Measurements from ENCODE around the gene TSPAN1. TPM values are rescaled to one million over a fixed set of nuclear protein-coding genes. Genes with fewer than 3 reads are reported as not detected.

TSPAN1 gene
- total RNA-seq, 1 donor from 2014 or later, result not detected

GRCh38 chr1:46187106-46187869, 12.4 kb downstream of the TSPAN1 start:
- no peak for ATAC-seq (ENCODE audit: low read depth)
- ChIA-PET CTCF (no interaction called here), POLR2A (no interaction called here)
- Mint-ChIP-seq H3K4me3 (no peak overlapping the region), H3K9me3 (no peaks in the 10 kb centered on the region), H3K36me3 (ENCODE audit: low read depth) (peaks cover 34% of the 10 kb centered on the region), H3K4me1 (peaks cover 9% of the 10 kb centered on the region), H3K27ac (no peak overlapping the region), H3K27me3 (no peaks in the 10 kb centered on the region)
- DNase-seq, result no peak
- intact Hi-C loops (cut with micrococcal nuclease), result no loop called here
- TF ChIP-seq, protein P1, sequence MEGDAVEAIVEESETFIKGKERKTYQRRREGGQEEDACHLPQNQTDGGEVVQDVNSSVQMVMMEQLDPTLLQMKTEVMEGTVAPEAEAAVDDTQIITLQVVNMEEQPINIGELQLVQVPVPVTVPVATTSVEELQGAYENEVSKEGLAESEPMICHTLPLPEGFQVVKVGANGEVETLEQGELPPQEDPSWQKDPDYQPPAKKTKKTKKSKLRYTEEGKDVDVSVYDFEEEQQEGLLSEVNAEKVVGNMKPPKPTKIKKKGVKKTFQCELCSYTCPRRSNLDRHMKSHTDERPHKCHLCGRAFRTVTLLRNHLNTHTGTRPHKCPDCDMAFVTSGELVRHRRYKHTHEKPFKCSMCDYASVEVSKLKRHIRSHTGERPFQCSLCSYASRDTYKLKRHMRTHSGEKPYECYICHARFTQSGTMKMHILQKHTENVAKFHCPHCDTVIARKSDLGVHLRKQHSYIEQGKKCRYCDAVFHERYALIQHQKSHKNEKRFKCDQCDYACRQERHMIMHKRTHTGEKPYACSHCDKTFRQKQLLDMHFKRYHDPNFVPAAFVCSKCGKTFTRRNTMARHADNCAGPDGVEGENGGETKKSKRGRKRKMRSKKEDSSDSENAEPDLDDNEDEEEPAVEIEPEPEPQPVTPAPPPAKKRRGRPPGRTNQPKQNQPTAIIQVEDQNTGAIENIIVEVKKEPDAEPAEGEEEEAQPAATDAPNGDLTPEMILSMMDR (IDR thresholded peaks at IDR 0.05), result no peak

- Mint-ChIP-seq H3K36me3 (ENCODE audit: low read depth) (peaks cover 46% of the 10 kb centered on the region), H3K27ac (no peak overlapping the region), H3K4me1 (peaks cover 9% of the 10 kb centered on the region), H3K4me3 (no peak overlapping the region), H3K9me3 (no peaks in the 10 kb centered on the region), H3K27me3 (no peaks in the 10 kb centered on the region)
- ChIA-PET CTCF (no interaction called here), POLR2A (no interaction called here)
- TF ChIP-seq, protein P1 (IDR thresholded peaks at IDR 0.05), result no peak
- DNase-seq (no peak), ATAC-seq (ENCODE audit: low read depth) (no peak)
- intact Hi-C loops (cut with micrococcal nuclease), result no loop called here
These were observed 13.6 kb downstream of the TSPAN1 start for GRCh38 chr1:46188295-46189030.

GRCh38 chr1:46190539-46190938, 15.7 kb downstream of the TSPAN1 start:
- ATAC-seq (ENCODE audit: low read depth) (no peak), DNase-seq (no peak)
- TF ChIP-seq, protein P1 (IDR thresholded peaks at IDR 0.05), result no peak
- H3K9me3 Mint-ChIP-seq, result no peaks in the 10 kb centered on the region
- POLR2A ChIA-PET, result no interaction called here
- CTCF ChIA-PET, result no interaction called here
- intact Hi-C loops (cut with micrococcal nuclease), result no loop called here
- no peak overlapping the region for H3K27ac Mint-ChIP-seq
- H3K4me1 Mint-ChIP-seq, result no peaks in the 10 kb centered on the region
- no peak overlapping the region for H3K4me3 Mint-ChIP-seq
- peaks cover 59% of the 10 kb centered on the region for H3K36me3 Mint-ChIP-seq (ENCODE audit: low read depth)
- H3K27me3 Mint-ChIP-seq, result no peaks in the 10 kb centered on the region

GRCh38 chr1:46191033-46191701, 16.3 kb downstream of the TSPAN1 start:
- no peak overlapping the region for H3K27ac Mint-ChIP-seq
- ChIA-PET POLR2A (interaction anchor here (0.6 kb wide), 1 partner anchor 112 kb away, joined by 3 read pairs; the partner anchor contains the start of genes LRRC41 and UQCRH), CTCF (no interaction called here)
- H3K27me3 Mint-ChIP-seq, result no peaks in the 10 kb centered on the region
- H3K36me3 Mint-ChIP-seq (ENCODE audit: low read depth), result peaks cover 61% of the 10 kb centered on the region
- TF ChIP-seq, protein P1 (IDR thresholded peaks at IDR 0.05), result no peak
- DNase-seq (no peak), ATAC-seq (ENCODE audit: low read depth) (no peak)
- intact Hi-C loops (cut with micrococcal nuclease), result no loop called here
- no peaks in the 10 kb centered on the region for H3K9me3 Mint-ChIP-seq
- H3K4me3 Mint-ChIP-seq, result no peak overlapping the region
- no peaks in the 10 kb centered on the region for H3K4me1 Mint-ChIP-seq

DNA sequence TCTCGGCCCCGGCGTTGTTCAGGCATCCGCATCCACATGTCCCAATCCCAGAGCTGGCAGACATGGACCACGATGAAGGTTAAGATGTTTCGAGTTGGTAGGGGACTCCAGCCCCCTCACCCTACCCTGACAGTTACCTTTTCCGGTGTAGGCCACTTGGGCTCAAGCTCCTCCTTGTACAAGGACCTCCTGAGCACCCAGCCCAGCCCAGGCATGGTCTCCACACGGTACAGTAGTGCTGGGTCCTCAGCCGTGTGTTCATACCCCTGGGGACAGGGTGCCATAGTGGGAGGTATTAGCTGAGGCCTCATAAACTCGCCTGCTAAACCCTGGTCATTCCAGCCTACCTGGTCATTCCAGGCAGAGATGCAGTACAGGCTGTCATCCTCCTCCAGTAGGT, 17.3 kb downstream of the TSPAN1 start:
- Mint-ChIP-seq H3K27me3 (no peaks in the 10 kb centered on the region), H3K4me1 (peaks cover 4% of the 10 kb centered on the region), H3K4me3 (no peak overlapping the region), H3K36me3 (ENCODE audit: low read depth) (peaks cover 63% of the 10 kb centered on the region), H3K27ac (no peak overlapping the region), H3K9me3 (no peaks in the 10 kb centered on the region)
- ChIA-PET CTCF (no interaction called here), POLR2A (no interaction called here)
- intact Hi-C loops (cut with micrococcal nuclease), result no loop called here
- no peak for DNase-seq
- no peak for ATAC-seq (ENCODE audit: low read depth)
- TF ChIP-seq, protein P1 (IDR thresholded peaks at IDR 0.05), result no peak

Measured in activated B cell treated with CpG ODN at 0.5 μM for 24 hours (primary cell).